ENCODE data around the gene BIRC6. TPM values are rescaled to one million over a fixed set of nuclear protein-coding genes. Genes with fewer than 3 reads are reported as not detected.

The BIRC6 gene
- total RNA-seq, 1 experiment from 2014 or later = 96.7 TPM

DNA sequence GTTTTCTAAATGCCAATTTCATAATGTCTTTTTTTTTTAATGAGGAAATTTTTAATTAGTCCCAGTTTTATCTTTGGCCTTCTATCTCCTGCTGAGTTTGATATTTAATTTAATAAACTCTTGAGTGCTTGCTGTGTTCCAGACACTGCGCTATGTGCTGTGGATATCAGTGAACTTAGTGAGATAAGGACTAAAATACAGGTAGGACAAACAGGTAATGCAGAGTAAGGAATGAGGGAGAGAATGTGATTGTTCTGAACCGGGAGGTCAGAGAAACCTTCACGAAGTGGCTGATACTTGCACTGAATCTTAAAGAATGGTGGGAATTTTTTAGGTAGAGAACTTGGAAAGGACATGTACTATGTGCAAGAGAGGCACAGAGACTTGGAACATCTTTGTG lies 299.2 kb downstream of the BIRC6 start:
- H3K27me3 ChIP-seq (replicated peaks; ENCODE audit: control insufficient read depth, insufficient read depth, low read length) = no peaks in the 10 kb centered on the region
- Mint-ChIP-seq H3K4me1 (ENCODE audit: low read depth, unreplicated experiment) (no peaks in the 10 kb centered on the region), H3K9me3 (ENCODE audit: unreplicated experiment) (no peaks in the 10 kb centered on the region), H3K36me3 (ENCODE audit: insufficient read depth, unreplicated experiment) (peaks cover 16% of the 10 kb centered on the region), H3K27ac (ENCODE audit: unreplicated experiment) (no peak overlapping the region), H3K4me3 (ENCODE audit: unreplicated experiment) (no peak overlapping the region), H3K27me3 (ENCODE audit: insufficient read depth, unreplicated experiment) (no peaks in the 10 kb centered on the region)
- no peak overlapping the region for H3K4me3 ChIP-seq (ENCODE audit: low read depth, low read length)
- POLR2A ChIA-PET = no interaction called here
- no TSS peak for BruUV-seq (replicated peaks)
- no peaks in the 10 kb centered on the region for H3K4me1 ChIP-seq
- no peaks in the 10 kb centered on the region for H3K9me3 ChIP-seq
- DNase-seq = no peak
- intact Hi-C loops (cut with micrococcal nuclease; ENCODE audit: unreplicated experiment) = no loop called here
- H3K36me3 ChIP-seq (ENCODE audit: control insufficient read depth, insufficient read depth, low read length) = no peaks in the 10 kb centered on the region
- CTCF ChIA-PET = no interaction called here
- TF ChIP-seq, protein P1, sequence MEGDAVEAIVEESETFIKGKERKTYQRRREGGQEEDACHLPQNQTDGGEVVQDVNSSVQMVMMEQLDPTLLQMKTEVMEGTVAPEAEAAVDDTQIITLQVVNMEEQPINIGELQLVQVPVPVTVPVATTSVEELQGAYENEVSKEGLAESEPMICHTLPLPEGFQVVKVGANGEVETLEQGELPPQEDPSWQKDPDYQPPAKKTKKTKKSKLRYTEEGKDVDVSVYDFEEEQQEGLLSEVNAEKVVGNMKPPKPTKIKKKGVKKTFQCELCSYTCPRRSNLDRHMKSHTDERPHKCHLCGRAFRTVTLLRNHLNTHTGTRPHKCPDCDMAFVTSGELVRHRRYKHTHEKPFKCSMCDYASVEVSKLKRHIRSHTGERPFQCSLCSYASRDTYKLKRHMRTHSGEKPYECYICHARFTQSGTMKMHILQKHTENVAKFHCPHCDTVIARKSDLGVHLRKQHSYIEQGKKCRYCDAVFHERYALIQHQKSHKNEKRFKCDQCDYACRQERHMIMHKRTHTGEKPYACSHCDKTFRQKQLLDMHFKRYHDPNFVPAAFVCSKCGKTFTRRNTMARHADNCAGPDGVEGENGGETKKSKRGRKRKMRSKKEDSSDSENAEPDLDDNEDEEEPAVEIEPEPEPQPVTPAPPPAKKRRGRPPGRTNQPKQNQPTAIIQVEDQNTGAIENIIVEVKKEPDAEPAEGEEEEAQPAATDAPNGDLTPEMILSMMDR (IDR thresholded peaks at IDR 0.05; ENCODE audit: insufficient read depth in 1 of 2, low read depth in 1 of 2, low read length in 1 of 2, severe bottlenecking in 1 of 2, unreplicated experiment in 1 of 2) = no peak

DNA sequence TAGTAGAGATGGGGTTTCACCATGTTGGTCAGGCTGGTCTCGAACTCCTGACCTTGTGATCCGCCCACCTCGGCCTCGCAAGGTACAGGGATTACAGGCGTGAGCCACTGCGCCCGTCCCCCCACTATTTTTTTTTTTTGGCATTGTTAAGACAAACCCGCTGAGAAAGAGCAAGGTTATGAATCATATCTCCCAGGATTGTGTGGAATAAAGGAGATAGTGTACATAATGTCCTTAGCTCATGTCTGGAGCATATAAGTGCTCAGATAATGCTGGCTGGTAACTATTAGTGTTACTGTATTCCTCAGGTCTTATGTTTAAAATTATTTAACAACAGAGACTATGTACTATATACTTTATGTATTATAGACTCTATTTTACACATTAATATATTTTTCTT lies 307.0 kb downstream of the BIRC6 start:
- no peak overlapping the region for H3K27ac Mint-ChIP-seq (ENCODE audit: unreplicated experiment)
- POLR2A ChIA-PET = no interaction called here

DNA sequence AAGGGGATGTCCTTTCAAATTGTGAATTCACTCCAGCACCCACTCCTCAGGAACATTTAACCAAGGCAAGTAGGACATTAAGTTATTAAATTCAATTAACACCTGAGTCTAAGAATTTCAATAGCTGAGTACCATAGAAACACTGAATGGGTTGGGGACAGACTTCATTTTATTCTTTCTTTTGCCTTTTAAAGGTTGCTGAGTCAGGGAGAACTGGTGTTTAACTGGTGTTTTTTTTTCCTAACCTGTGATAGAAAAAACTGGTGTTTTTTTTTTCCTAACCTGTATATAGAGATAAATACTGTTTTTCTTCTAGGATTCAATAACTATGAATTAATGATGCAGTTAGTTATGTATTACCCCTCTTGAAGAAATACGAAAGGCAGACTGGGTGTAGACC lies 309.9 kb downstream of the BIRC6 start:
- CTCF ChIA-PET = no interaction called here
- no peak overlapping the region for H3K4me3 ChIP-seq (ENCODE audit: low read depth, low read length)
- Mint-ChIP-seq H3K4me1 (ENCODE audit: low read depth, unreplicated experiment) (peaks cover 2% of the 10 kb centered on the region), H3K9me3 (ENCODE audit: unreplicated experiment) (no peaks in the 10 kb centered on the region), H3K36me3 (ENCODE audit: insufficient read depth, unreplicated experiment) (peaks cover 12% of the 10 kb centered on the region), H3K27me3 (ENCODE audit: insufficient read depth, unreplicated experiment) (no peaks in the 10 kb centered on the region), H3K27ac (ENCODE audit: unreplicated experiment) (no peak overlapping the region), H3K4me3 (ENCODE audit: unreplicated experiment) (no peak overlapping the region)
- no peaks in the 10 kb centered on the region for H3K27me3 ChIP-seq (replicated peaks; ENCODE audit: control insufficient read depth, insufficient read depth, low read length)
- H3K4me1 ChIP-seq = no peaks in the 10 kb centered on the region
- POLR2A ChIA-PET = no interaction called here
- no peak for DNase-seq
- H3K36me3 ChIP-seq (ENCODE audit: control insufficient read depth, insufficient read depth, low read length) = no peaks in the 10 kb centered on the region; the same call in 1 of the 2 replicates
- intact Hi-C loops (cut with micrococcal nuclease; ENCODE audit: unreplicated experiment) = no loop called here
- TF ChIP-seq, protein P1 (IDR thresholded peaks at IDR 0.05; ENCODE audit: insufficient read depth in 1 of 2, low read depth in 1 of 2, low read length in 1 of 2, severe bottlenecking in 1 of 2, unreplicated experiment in 1 of 2) = no peak
- H3K9me3 ChIP-seq = no peaks in the 10 kb centered on the region
- BruUV-seq (replicated peaks) = no TSS peak

More for the DNA sequence above, 307.0 kb downstream of the BIRC6 start:
- Histone ChIP-seq H3K27me3 (replicated peaks; ENCODE audit: control insufficient read depth, insufficient read depth, low read length) (no peaks in the 10 kb centered on the region), H3K4me3 (ENCODE audit: low read depth, low read length) (no peak overlapping the region), H3K9me3 (no peaks in the 10 kb centered on the region), H3K36me3 (ENCODE audit: control insufficient read depth, insufficient read depth, low read length) (no peaks in the 10 kb centered on the region; the same call in 1 of the 2 replicates), H3K4me1 (no peaks in the 10 kb centered on the region)
- Mint-ChIP-seq H3K4me3 (ENCODE audit: unreplicated experiment) (no peak overlapping the region), H3K4me1 (ENCODE audit: low read depth, unreplicated experiment) (peaks cover 7% of the 10 kb centered on the region), H3K27me3 (ENCODE audit: insufficient read depth, unreplicated experiment) (no peaks in the 10 kb centered on the region), H3K36me3 (ENCODE audit: insufficient read depth, unreplicated experiment) (peaks cover 11% of the 10 kb centered on the region), H3K9me3 (ENCODE audit: unreplicated experiment) (no peaks in the 10 kb centered on the region)
- DNase-seq = no peak
- TF ChIP-seq, protein P1 (IDR thresholded peaks at IDR 0.05; ENCODE audit: insufficient read depth in 1 of 2, low read depth in 1 of 2, low read length in 1 of 2, severe bottlenecking in 1 of 2, unreplicated experiment in 1 of 2) = no peak
- CTCF ChIA-PET = no interaction called here
- no TSS peak for BruUV-seq (replicated peaks)
- intact Hi-C loops (cut with micrococcal nuclease; ENCODE audit: unreplicated experiment) = no loop called here

All from Caco-2 (cell line).